Right ventricle myocardium inferior (tissue), 1 donor: Measurements from ENCODE around the gene GAS7. TPM values are rescaled to one million over a fixed set of nuclear protein-coding genes. Genes with fewer than 3 reads are reported as not detected.

Experiments used
- ATAC-seq: fragments of 200-7000 bp; cut with Tn5 transposase; one replicate; pipeline ENCODE4 v1.9.1; 2020; ENCODE audit warnings: mild to moderate bottlenecking, moderate library complexity
- DNase-seq: peaks from one replicate; pipeline ENCODE4 v3.0.0; 2021; ENCODE audit errors: missing footprints
- intact Hi-C: fragments of 100-400 bp; cut with DNase I; formaldehyde crosslinking; loops from one replicate; pipeline ENCODE4 v1.11.0; 2022
- total RNA-seq: library from RNA; stranded (reverse); fragmentation: NEBNext Ultra II Directional; extraction: Animal tissue kit (Norgen Biotek cat#: 25700); gene quantifications from one replicate; pipeline ENCODE4 v1.2.1, GENCODE V29; 2021
- donor health status: DM: no; HTN: yes; CAD: no; lungs with severe emphysema.

The GAS7 gene
- total RNA-seq, 1 donor from 2014 or later = 90.5 TPM

DNA sequence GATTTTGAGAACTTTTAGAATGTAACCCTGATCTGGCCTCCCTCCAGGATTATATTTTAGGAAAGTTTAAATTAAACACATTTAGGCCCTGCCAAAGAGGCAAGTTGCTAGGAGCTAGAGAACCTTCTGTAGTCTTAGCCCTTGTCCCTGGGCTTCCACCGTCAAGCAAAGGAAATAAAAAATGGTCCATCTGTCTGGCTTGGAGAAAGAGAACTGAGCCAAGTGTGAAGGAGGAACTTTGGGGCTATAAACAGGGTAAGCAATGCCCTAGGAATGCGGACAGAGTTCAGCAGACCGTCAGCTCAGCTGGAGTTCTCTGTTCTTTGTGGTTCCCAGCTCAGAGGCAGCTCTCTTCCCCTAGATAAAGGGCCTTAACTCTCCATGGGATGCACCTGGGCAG is 323.0 kb downstream of the GAS7 start:
- intact Hi-C loops = no loop called here
- ATAC-seq (peak; percentile 28), DNase-seq (no peak)

DNA sequence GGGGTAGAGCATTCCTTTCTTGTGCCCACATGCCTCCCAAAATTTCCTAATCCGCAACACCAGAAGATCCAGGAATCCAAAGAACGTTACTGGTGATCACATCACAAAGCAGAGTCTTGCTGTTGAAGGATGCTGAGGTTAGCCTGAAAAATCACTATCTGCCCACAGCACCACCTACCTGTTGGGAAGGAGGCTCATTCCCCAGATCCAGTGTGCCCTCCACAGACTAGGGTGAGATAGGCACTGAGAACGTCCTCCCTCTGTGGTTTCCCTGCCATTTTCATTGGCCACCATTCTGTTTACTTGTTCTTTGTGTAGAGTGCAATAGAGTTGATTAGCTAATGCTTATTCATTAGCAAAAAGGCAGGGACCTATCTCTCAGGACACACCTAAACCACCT is 323.7 kb downstream of the GAS7 start:
- ATAC-seq (no peak), DNase-seq (no peak)
- intact Hi-C loops = no loop called here

DNA sequence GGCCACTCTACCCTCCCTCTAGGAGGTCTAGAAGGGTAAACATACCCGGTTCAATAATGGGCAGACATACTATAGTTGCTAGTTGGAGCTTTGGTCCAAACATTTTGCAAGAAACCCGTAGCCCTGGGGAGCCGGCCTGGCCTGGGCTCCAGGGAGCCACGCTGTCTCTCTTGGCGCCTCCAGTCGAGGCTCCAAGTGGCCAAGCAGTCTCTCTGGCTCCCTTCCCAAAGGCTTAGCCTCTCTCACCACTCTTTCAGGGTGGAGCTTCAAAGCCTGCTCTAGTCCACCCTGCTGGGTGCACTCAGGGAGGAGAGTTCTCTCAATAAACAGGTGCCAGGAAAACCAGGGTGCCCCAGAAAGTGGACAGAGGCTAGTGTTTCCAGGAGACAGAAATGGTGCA is 325.6 kb downstream of the GAS7 start:
- ATAC-seq = no peak
- no peak for DNase-seq
- intact Hi-C loops = no loop called here

DNA sequence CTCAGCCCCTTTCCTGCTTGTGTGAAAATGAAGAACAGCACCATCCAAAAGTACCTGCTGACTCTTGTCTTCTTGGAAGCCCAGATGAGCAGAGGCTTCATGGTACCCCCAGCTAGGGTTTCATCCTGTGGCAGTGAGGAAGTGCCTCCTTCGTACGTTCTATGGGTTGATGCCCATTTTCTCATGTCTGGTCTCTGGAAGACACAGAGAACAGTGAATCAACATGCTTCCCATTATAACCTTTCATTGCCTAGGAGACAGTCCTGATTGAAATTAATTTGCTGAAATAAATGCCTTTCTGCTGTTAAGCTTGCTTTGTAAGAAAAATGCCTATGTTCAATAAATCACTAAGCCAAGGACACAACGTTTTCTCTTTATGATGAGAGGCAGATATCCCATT is 329.9 kb downstream of the GAS7 start:
- no peak for ATAC-seq

DNA sequence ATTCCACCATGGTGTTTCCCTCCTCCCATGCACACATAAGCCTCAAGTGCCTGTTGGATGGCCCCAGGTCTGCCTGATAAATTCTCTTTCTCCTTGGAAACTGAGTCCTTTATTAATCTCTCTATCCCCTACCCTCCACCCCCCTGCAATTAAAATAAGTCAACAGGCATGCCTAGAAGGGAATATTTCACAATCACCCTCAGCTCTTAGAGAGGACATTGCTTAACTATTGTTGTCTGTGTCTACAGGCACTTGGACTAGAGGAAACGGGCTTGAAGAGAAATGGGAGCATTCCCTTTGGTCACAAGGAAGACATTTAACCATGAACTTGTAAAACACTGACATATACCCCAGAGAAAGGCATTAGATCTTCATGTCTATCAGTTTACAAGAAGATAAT is 332.8 kb downstream of the GAS7 start:
- ATAC-seq (no peak), DNase-seq (no peak)
- intact Hi-C loops = no loop called here

More for the DNA sequence above, 329.9 kb downstream of the GAS7 start:
- intact Hi-C loops = no loop called here
- no peak for DNase-seq

DNA sequence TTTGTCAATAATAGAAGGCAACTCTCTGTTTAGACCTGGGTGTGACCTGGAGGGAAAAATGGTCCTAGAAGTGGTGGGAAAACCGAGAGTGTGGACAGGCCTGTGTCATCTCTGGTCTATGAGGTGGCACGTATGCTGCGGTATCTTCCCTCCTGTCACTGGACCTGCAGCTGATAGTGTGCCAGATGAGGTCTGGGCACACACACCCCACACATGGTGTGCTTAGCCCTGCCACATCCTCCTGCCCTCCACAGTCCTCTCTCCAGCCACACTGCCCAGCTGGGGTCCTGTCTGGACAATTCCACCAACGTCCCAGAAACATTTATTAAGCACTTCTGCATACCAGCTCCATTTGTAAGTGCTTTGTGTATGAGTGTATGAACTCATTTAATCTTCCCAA is 335.5 kb downstream of the GAS7 start:
- intact Hi-C loops = no loop called here
- DNase-seq = no peak

DNA sequence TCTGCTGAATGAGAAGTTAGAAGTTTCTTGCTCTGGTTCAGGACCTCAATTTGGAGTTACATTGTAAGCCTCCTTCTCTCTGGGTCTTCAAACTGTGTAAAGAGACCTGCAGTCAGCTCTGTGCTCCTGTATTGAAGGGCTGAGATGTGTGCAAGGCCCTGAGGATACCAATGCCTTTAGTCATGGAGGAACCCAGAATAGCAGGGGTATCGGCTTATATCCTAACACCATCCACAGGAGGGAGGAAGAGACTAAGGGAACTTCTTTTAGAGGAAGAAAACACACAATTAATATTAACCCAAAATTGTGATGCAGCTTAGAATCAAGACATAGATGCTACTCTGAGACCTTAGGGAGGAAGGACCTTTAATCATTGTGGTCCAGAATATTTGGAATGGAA is 336.2 kb downstream of the GAS7 start:
- DNase-seq = no peak
- no peak for ATAC-seq
- intact Hi-C loops = no loop called here

More for the DNA sequence above, 335.5 kb downstream of the GAS7 start:
- no peak for ATAC-seq

DNA sequence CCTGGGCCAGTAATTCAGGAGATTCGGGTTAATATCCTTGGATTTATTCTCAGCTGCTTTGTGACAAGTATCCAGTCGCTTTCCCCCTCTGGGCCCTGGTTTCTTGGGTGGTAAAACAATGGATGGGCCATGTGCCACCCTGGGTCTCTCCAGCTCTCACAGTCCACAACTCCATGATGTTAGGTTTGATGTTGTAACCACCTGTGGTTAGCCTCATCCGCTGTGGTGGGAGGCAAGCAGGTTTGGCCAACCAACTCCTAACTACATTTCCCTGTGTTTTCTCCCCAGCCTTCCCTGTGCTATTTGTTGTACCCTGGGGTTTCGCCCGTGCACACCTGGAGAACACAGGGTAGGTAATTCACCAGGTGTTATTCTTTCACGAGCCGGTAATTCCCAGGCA is 337.6 kb downstream of the GAS7 start:
- intact Hi-C loops = no loop called here
- no peak for ATAC-seq
- DNase-seq = no peak

Other genes starting within 250 kb of the GAS7 start
- gene MYH13, start 174.4 kb upstream of the GAS7 start, total RNA-seq = not detected
- not detected for gene MYH8, start 223.3 kb upstream of the GAS7 start, total RNA-seq